Left lung (tissue), 10 donors: ENCODE measurements around the gene TMEM203. TPM values are rescaled to one million over a fixed set of nuclear protein-coding genes. Genes with fewer than 3 reads are reported as not detected.

ENCODE experiments used
- ATAC-seq: fragments of 200-7000 bp; cut with Tn5 transposase; one replicate; pipeline ENCODE4 v1.9.1; 2020; ENCODE audit warnings: moderate library complexity
- DNase-seq, 4 donors: peaks; one replicate each; pipeline ENCODE4 v3.0.0-alpha.2; 2013 to 2020
- H3K27ac ChIP-seq, 2 donors: fragments of 200-600 bp; sonication (generic) in 1 of 2; one replicate each; pipeline versions ENCODE4 v1.5.0 to v1.8.0; 2020 to 2021
- H3K27me3 ChIP-seq, 2 donors: fragments of 200-600 bp; sonication (generic) in 1 of 2; one replicate each; pipeline versions ENCODE4 v1.5.0 to v1.8.0; 2020 to 2021
- H3K36me3 ChIP-seq, 2 donors: fragments of 200-600 bp; sonication (generic) in 1 of 2; one replicate each; pipeline versions ENCODE4 v1.5.0 to v1.8.0; 2020 to 2021
- H3K4me1 ChIP-seq, 2 donors: fragments of 200-600 bp; one replicate each; pipeline ENCODE4 v1.8.0; 2021
- H3K4me3 ChIP-seq, 2 donors: fragments of 200-600 bp; sonication (generic) in 1 of 2; one replicate each; pipeline versions ENCODE4 v1.5.0 to v1.8.0; 2020 to 2021; ENCODE audit warnings: mild to moderate bottlenecking in 1 of 2
- H3K9me3 ChIP-seq, 2 donors: fragments of 200-600 bp; sonication (generic) in 1 of 2; one replicate each; pipeline versions ENCODE4 v1.5.0 to v1.8.0; 2020 to 2021
- CTCF ChIP-seq, 2 donors: fragments of 200-600 bp; sonication (generic) in 1 of 2; IDR thresholded peaks; one replicate each; pipeline versions ENCODE4 v1.5.0 to v1.8.0; 2021; ENCODE audit warnings: antibody characterized with exemption in 2 of 2
- intact Hi-C, 2 donors: fragments of 100-400 bp; cut with DNase I; formaldehyde crosslinking; loops; one replicate each; pipeline versions ENCODE4 v1.11.2 to v1.14.2; 2022
- polyA plus RNA-seq, 6 donors: library from polyadenylated mRNA; unstranded; fragments of 120-200 nt; gene quantifications; one replicate each; pipeline ENCODE4 v1.2.1, GENCODE V29; 2013; ENCODE audit not compliant: insufficient read length in 6 of 6
- total RNA-seq, 2 donors: library from RNA; stranded (reverse); fragmentation: NEBNext Ultra II Directional; extraction: Animal tissue kit (Norgen Biotek cat#: 25700); gene quantifications; one replicate each; pipeline ENCODE4 v1.2.1, GENCODE V29; 2021
- donor health status: DM: no; HTN: yes; CAD: no.
- donor health status: DM: no; HTN: no; CAD: no.

The TMEM203 gene
- total and polyA plus RNA-seq, 8 donors = 30.4 to 37.8 (median 31.8) TPM

GRCh38 chr9:137198902-137199283, 6.6 kb downstream of the TMEM203 start:
- peaks cover 15 to 68% of the 10 kb centered on the region in 2 donors for H3K4me1 ChIP-seq
- peak overlapping the region; percentile 41 to 55 for H3K4me3 ChIP-seq
- H3K9me3 ChIP-seq = no peaks in the 10 kb centered on the region
- no peak for TF ChIP-seq CTCF (IDR thresholded peaks at IDR 0.05)
- intact Hi-C loops = no loop called here
- no peaks in the 10 kb centered on the region for H3K36me3 ChIP-seq
- ATAC-seq (peak; percentile 5), DNase-seq (no peak)
- peaks cover 0 to 5% of the 10 kb centered on the region in 2 donors for H3K27me3 ChIP-seq
- peak overlapping the region; percentile 31 to 58 for H3K27ac ChIP-seq

- peak; percentile 43 for ATAC-seq
- Histone ChIP-seq H3K4me1 (peaks cover 12 to 62% of the 10 kb centered on the region in 2 donors), H3K9me3 (no peaks in the 10 kb centered on the region), H3K27ac (peak overlapping the region; percentile 37 to 58), H3K4me3 (peak overlapping the region; percentile 7 to 55), H3K27me3 (peaks cover 0 to 5% of the 10 kb centered on the region in 2 donors), H3K36me3 (no peaks in the 10 kb centered on the region)
- intact Hi-C loops = no loop called here
- TF ChIP-seq CTCF (IDR thresholded peaks at IDR 0.05) = no peak
- peak in 1 of 4 donors; percentile 74 for DNase-seq
Measured at GRCh38 chr9:137198051-137198901, 7.2 kb downstream of the TMEM203 start.

GRCh38 chr9:137195525-137196220, 9.8 kb downstream of the TMEM203 start:
- Histone ChIP-seq H3K4me3 (no peak overlapping the region), H3K9me3 (no peaks in the 10 kb centered on the region), H3K36me3 (peaks cover 0 to 17% of the 10 kb centered on the region in 2 donors), H3K4me1 (peaks cover 12 to 42% of the 10 kb centered on the region in 2 donors), H3K27ac (no peak overlapping the region), H3K27me3 (peaks cover 0 to 5% of the 10 kb centered on the region in 2 donors)
- no peak for ATAC-seq
- no peak for DNase-seq
- intact Hi-C loops = no loop called here
- TF ChIP-seq CTCF (IDR thresholded peaks at IDR 0.05) = no peak

GRCh38 chr9:137194909-137195308, 10.5 kb downstream of the TMEM203 start:
- TF ChIP-seq CTCF (IDR thresholded peaks at IDR 0.05) = no peak
- H3K4me3 ChIP-seq = no peak overlapping the region
- no peaks in the 10 kb centered on the region for H3K9me3 ChIP-seq
- peaks cover 0 to 25% of the 10 kb centered on the region in 2 donors for H3K36me3 ChIP-seq
- no peak overlapping the region for H3K27ac ChIP-seq
- peaks cover 17 to 50% of the 10 kb centered on the region in 2 donors for H3K4me1 ChIP-seq
- intact Hi-C loops = no loop called here
- no peak for DNase-seq
- no peak for ATAC-seq
- peaks cover 0 to 5% of the 10 kb centered on the region in 2 donors for H3K27me3 ChIP-seq

GRCh38 chr9:137194388-137194787, 11.1 kb downstream of the TMEM203 start:
- H3K27me3 ChIP-seq = peaks cover 0 to under 1% of the 10 kb centered on the region in 2 donors
- DNase-seq (no peak), ATAC-seq (no peak)
- intact Hi-C loops = no loop called here
- H3K36me3 ChIP-seq = peaks cover 0 to 27% of the 10 kb centered on the region in 2 donors
- TF ChIP-seq CTCF (IDR thresholded peaks at IDR 0.05) = no peak
- H3K27ac ChIP-seq = no peak overlapping the region
- H3K4me1 ChIP-seq = peaks cover 19 to 50% of the 10 kb centered on the region in 2 donors
- no peak overlapping the region for H3K4me3 ChIP-seq
- no peaks in the 10 kb centered on the region for H3K9me3 ChIP-seq
